Esophagus muscularis mucosa (tissue), 4 donors: ENCODE measurements around the gene PLSCR4. TPM values are rescaled to one million over a fixed set of nuclear protein-coding genes. Genes with fewer than 3 reads are reported as not detected.

Experiments used
- DNase-seq: peaks from one replicate; pipeline ENCODE4 v3.0.0-alpha.2; 2017; ENCODE audit errors: extremely low spot score
- H3K27ac ChIP-seq, 4 donors: fragments of 200-600 bp; sonication (generic); replicated peaks in 1 of 4; 1 replicate in 3 of 4; 2 replicates in 1 of 4; pipeline ENCODE4 v1.5.1; 2016 to 2019; ENCODE audit warnings: mild to moderate bottlenecking in 1 of 4
- H3K27me3 ChIP-seq, 4 donors: fragments of 200-600 bp; sonication (generic); one replicate each; pipeline versions ENCODE4 v1.5.1 to v1.6.0; 2016 to 2019
- H3K36me3 ChIP-seq, 4 donors: fragments of 200-600 bp; sonication (generic); one replicate each; pipeline ENCODE4 v1.5.1; 2016 to 2019
- H3K4me1 ChIP-seq, 4 donors: fragments of 200-600 bp; sonication (generic); one replicate each; pipeline ENCODE4 v1.5.1; 2016 to 2019
- H3K4me3 ChIP-seq, 4 donors: fragments of 200-600 bp; sonication (generic); 1 replicate in 2 of 4; 2 replicates in 2 of 4; pipeline ENCODE4 v1.5.1; 2016 to 2019; ENCODE audit warnings: mild to moderate bottlenecking in 4 of 4, moderate library complexity in 1 of 4
- H3K9me3 ChIP-seq, 4 donors: fragments of 200-600 bp; sonication (generic); 1 replicate in 3 of 4; 2 replicates in 1 of 4; pipeline ENCODE4 v1.5.1; 2016 to 2019
- EP300 ChIP-seq: sonication (generic); formaldehyde crosslinking; IDR thresholded peaks from one replicate; pipeline ENCODE4 v1.6.1; 2017; ENCODE audit warnings: antibody characterized with exemption
- POLR2A ChIP-seq: fragments of 450-650 bp; IDR thresholded peaks from one replicate; pipeline ENCODE4 v1.6.1; 2017; ENCODE audit warnings: antibody characterized with exemption, moderate library complexity, mild to moderate bottlenecking, low read depth
- POLR2AphosphoS5 ChIP-seq, 2 donors: sonication (generic); formaldehyde crosslinking; IDR thresholded peaks; one replicate each; pipeline ENCODE4 v1.6.1; 2017; ENCODE audit warnings: antibody characterized with exemption in 2 of 2
- WGBS: methylation state at CpG from one replicate; pipeline ENCODE4 v1.1.5; 2018; 5-methylcytosine and 5-hydroxymethylcytosine counted together
- intact Hi-C: fragments of 100-400 bp; cut with DNase I; formaldehyde crosslinking; loops from one replicate; pipeline ENCODE4 v1.15.1; 2023
- total RNA-seq, 4 donors: library from RNA; depleted of rRNA; stranded (reverse); fragments of >200 nt; gene quantifications; one replicate each; pipeline versions ENCODE4 v1.1.0 to v1.2.1, GENCODE V29; 2016
- TF ChIP-seq, protein P1 (sequence below), 3 experiments: fragments of 200-600 bp in 2 of 3; fragments of 450-650 bp in 1 of 3; sonication (generic) in 2 of 3; IDR thresholded peaks; one replicate each; pipeline ENCODE4 v1.5.1; 2017 to 2019; ENCODE audit warnings: antibody characterized with exemption in 3 of 3, mild to moderate bottlenecking in 2 of 3, moderate library complexity in 1 of 3

Gene PLSCR4
- total RNA-seq, 4 donors from 2014 or later: 43.5 to 71.4 (median 63.0) TPM

DNA sequence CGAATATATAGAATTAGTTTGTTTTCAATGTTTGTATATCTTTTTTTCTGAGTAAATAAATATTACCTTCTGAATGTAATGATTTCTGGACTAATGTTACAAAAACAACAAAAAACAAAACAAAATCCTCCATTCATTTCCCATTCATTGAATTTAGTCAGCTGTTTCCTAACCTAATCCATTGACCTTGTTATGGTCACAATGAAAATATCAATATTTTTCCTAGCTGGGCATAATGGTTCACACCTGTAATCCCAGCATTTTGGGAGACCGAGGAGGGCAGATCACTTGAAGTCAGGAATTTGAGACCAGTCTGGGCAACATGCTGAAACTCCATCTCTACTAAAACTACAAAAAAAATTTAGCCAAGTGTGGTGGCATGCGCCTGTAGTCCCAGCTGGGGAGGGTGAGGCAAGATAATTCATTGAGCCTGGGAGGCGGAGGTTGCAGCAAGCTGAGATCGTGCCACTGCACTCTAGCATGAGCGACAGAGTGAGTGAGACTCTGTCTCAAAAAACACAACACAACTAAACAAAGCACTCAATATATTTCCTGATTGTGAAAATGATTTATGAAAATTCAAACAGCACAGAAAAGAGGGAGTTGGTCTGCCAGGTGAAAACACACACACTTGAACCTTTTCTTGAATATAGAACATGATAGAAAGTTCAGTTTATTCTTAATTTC lies 23.0 kb upstream of the PLSCR4 start:
- Histone ChIP-seq H3K4me3 (no peak overlapping the region), H3K4me1 (peaks cover 6 to 44% (median 39%) of the 10 kb centered on the region in 4 donors), H3K27ac (peak overlapping the region; percentile 69 to 81 (median 77)), H3K27me3 (no peaks in the 10 kb centered on the region), H3K36me3 (no peaks in the 10 kb centered on the region), H3K9me3 (no peaks in the 10 kb centered on the region)
- no peak for TF ChIP-seq POLR2AphosphoS5 (IDR thresholded peaks at IDR 0.05)
- TF ChIP-seq, protein P1, sequence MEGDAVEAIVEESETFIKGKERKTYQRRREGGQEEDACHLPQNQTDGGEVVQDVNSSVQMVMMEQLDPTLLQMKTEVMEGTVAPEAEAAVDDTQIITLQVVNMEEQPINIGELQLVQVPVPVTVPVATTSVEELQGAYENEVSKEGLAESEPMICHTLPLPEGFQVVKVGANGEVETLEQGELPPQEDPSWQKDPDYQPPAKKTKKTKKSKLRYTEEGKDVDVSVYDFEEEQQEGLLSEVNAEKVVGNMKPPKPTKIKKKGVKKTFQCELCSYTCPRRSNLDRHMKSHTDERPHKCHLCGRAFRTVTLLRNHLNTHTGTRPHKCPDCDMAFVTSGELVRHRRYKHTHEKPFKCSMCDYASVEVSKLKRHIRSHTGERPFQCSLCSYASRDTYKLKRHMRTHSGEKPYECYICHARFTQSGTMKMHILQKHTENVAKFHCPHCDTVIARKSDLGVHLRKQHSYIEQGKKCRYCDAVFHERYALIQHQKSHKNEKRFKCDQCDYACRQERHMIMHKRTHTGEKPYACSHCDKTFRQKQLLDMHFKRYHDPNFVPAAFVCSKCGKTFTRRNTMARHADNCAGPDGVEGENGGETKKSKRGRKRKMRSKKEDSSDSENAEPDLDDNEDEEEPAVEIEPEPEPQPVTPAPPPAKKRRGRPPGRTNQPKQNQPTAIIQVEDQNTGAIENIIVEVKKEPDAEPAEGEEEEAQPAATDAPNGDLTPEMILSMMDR (IDR thresholded peaks at IDR 0.05): no peak
- no peak for TF ChIP-seq EP300
- TF ChIP-seq POLR2A: no peak
- intact Hi-C loops: no loop called here
- 87% methylated on average over 6 of the region's 6 CpGs for WGBS
- no peak for DNase-seq

DNA sequence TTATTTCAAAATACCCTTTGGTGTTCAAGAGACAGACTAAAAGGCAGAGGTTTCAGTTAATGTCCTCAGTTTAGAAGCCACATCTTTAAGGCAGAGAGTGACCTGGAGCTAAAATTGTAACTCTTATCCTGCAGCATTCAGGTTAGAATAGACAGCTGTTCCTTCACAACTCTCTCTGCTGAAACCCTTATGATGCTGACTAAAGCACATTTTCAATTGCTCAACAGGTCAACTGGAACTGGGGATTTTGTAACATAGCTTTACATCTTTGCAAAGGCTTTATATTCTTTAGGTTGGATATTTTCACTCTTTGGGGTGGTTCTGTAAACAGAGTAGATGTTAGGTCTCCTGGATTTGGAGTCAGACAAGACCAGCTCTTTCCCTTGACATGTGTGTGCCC lies 20.3 kb upstream of the PLSCR4 start:
- TF ChIP-seq, protein P1 (IDR thresholded peaks at IDR 0.05): no peak
- TF ChIP-seq POLR2A (no peak), POLR2AphosphoS5 (IDR thresholded peaks at IDR 0.05) (no peak), EP300 (no peak)
- H3K27me3 ChIP-seq: no peaks in the 10 kb centered on the region
- no peaks in the 10 kb centered on the region for H3K36me3 ChIP-seq
- DNase-seq: no peak
- intact Hi-C loops: no loop called here
- H3K4me1 ChIP-seq: peaks cover 0 to 18% (median 17%) of the 10 kb centered on the region in 4 donors
- H3K27ac ChIP-seq: no peak overlapping the region
- H3K4me3 ChIP-seq: no peak overlapping the region
- no peaks in the 10 kb centered on the region for H3K9me3 ChIP-seq

DNA sequence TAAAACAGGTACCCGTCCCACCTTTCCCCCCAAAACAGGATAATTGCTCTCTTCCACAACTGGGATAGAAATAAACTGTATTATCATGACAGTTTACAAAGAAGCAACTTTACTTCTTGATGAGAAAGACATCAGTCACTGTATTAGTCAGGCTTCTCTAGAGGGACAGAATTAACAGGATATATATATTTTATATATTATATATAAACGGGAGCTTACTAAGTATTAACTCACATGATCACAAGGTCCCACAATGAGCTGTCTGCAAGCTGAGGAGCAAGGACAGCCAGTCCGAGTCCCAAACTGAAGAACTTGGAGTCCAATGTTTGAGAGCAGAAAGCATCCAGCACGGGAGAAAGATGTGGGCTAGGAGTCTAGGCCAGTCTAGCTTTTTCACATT lies 18.4 kb upstream of the PLSCR4 start:
- no peaks in the 10 kb centered on the region for H3K36me3 ChIP-seq
- WGBS: 75% methylated on average over 4 of the region's 4 CpGs
- no peaks in the 10 kb centered on the region for H3K27me3 ChIP-seq
- H3K4me1 ChIP-seq: peaks cover 0 to 5% (median 5%) of the 10 kb centered on the region in 4 donors
- intact Hi-C loops: no loop called here
- H3K27ac ChIP-seq: no peak overlapping the region
- H3K4me3 ChIP-seq: no peak overlapping the region
- no peaks in the 10 kb centered on the region for H3K9me3 ChIP-seq
- no peak for TF ChIP-seq EP300
- TF ChIP-seq, protein P1 (IDR thresholded peaks at IDR 0.05): no peak
- TF ChIP-seq POLR2AphosphoS5 (IDR thresholded peaks at IDR 0.05): no peak
- no peak for TF ChIP-seq POLR2A
- no peak for DNase-seq

DNA sequence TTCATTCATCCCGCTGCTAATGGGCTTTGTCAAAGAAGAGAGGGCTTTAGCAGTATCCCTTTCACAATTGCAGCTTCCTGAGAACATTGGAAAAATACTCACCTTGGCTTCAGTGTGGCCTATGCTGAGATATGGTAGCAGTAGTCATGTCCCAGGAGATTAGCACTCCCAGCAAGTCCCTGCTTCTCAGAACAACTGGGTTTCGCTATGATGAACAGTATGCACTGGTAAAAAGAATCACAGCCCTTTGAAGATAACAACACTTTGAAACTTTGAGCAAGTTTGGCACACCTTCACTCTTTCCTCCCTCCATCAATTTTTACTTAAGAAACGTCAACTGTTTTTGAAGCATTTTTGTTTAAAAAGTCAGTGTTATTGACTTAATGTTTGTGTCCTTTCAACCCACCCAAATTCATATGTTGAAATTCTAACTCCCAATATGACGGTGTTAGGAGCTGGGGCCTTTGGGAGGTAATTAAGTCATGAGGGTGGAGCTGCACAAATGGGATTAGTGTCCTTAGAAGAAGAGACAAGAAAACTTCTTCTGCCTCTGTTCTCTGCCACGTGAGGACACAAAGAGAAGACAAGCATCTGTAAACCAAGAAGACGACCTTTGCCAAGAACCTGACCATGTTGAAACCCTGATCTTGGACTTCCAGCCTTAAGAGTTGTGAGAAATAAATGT lies 17.8 kb upstream of the PLSCR4 start:
- Histone ChIP-seq H3K27ac (no peak overlapping the region), H3K4me1 (no peaks in the 10 kb centered on the region), H3K4me3 (no peak overlapping the region), H3K36me3 (no peaks in the 10 kb centered on the region), H3K9me3 (no peaks in the 10 kb centered on the region), H3K27me3 (no peaks in the 10 kb centered on the region)
- no peak for DNase-seq
- WGBS: 84% methylated on average over 6 of the region's 6 CpGs
- TF ChIP-seq EP300 (no peak), POLR2AphosphoS5 (IDR thresholded peaks at IDR 0.05) (no peak), POLR2A (no peak)
- TF ChIP-seq, protein P1 (IDR thresholded peaks at IDR 0.05): no peak
- intact Hi-C loops: no loop called here
